Measurements from ENCODE around the gene RYR1. TPM values are rescaled to one million over a fixed set of nuclear protein-coding genes. Genes with fewer than 3 reads are reported as not detected.
"Not testable (repeated sequence)": the region's sequence is repeated elsewhere in the genome, so short reads cannot be mapped to it uniquely, and the experiment has no call there.

Gene RYR1
- total RNA-seq, 2 experiments from 2014 or later = 0.20 to 1.2 TPM

DNA sequence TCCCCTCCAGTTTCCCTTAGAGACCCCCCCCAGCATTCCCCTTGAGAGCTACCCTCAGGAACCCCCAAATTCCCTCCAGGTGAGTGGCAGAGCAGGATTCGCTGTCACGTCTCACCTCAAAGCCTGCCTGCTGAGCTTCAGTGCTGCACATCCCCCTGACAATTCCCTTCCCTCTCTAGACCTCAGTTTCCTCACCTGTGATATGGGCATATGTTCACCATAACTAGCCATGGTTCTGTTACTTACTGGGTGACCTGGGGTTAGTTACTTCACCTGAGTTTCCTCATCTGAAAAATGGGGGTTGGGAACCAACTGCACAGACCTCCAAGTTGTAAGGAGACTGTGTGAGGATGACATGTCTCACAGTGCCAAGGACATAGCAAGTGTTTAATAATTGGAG lies 75.5 kb downstream of the RYR1 start:
- intact Hi-C loops (cut with DNase I, micrococcal nuclease) = no loop called here
- no peak overlapping the region for H3K27ac Mint-ChIP-seq
- POLR2A ChIA-PET = interaction anchor here (1.0 to 1.8 kb wide), 2 partner anchors 106 to 110 kb away, joined by 4 read pairs; partner anchors contain the start of genes EIF3K and FAM98C

DNA sequence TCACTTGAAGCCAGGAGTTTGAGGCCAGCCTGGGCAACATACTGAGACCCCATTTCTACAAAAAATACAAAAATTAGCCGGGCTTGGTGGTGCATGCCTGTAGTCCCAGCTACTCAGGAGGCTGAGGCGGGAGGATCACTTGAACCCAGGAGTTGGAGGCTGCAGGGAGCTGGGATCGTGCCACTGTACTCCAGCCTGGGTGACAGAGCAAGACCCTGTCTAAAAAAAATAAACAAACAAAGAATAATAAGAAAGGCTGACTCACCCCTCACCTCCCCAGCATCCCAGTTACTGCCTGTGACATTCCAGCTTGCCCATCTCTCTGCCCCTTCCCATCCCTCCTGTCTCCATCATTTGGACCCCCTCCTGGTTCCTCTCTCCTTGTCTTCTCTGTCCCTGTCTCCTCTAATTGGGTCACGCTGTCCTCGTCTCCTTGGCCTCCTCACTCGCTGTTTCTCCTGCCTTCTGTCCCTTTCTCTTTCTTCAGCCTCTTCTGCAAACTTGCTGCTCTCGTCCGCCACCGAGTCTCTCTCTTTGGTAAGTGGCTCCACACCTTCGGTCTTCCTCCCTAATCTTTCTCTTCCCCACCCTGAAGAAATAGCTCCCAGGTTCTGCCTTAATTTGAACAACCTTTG lies 77.7 kb downstream of the RYR1 start:
- TF ChIP-seq, protein P1, sequence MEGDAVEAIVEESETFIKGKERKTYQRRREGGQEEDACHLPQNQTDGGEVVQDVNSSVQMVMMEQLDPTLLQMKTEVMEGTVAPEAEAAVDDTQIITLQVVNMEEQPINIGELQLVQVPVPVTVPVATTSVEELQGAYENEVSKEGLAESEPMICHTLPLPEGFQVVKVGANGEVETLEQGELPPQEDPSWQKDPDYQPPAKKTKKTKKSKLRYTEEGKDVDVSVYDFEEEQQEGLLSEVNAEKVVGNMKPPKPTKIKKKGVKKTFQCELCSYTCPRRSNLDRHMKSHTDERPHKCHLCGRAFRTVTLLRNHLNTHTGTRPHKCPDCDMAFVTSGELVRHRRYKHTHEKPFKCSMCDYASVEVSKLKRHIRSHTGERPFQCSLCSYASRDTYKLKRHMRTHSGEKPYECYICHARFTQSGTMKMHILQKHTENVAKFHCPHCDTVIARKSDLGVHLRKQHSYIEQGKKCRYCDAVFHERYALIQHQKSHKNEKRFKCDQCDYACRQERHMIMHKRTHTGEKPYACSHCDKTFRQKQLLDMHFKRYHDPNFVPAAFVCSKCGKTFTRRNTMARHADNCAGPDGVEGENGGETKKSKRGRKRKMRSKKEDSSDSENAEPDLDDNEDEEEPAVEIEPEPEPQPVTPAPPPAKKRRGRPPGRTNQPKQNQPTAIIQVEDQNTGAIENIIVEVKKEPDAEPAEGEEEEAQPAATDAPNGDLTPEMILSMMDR (IDR thresholded peaks at IDR 0.05) = no peak
- no peak for DNase-seq
- Histone ChIP-seq H3K4me3 (ENCODE audit: low read length) (no peak overlapping the region), H3K9me3 (ENCODE audit: control insufficient read depth in 1 of 2, insufficient read depth in 1 of 2, low read length in 2 of 2) (peaks cover 0 to 5% of the 10 kb centered on the region in 2 experiments), H3K36me3 (ENCODE audit: insufficient read depth, low read length) (no peaks in the 10 kb centered on the region), H3K27ac (ENCODE audit: low read depth in 1 of 2, low read length in 2 of 2) (no peak overlapping the region), H3K4me1 (ENCODE audit: insufficient read depth, low read length) (peaks cover 21% of the 10 kb centered on the region), H3K27me3 (ENCODE audit: control insufficient read depth in 1 of 2, insufficient read depth in 2 of 2, low read length in 2 of 2) (no peaks in the 10 kb centered on the region)
- Mint-ChIP-seq H3K4me3 (no peak overlapping the region), H3K4me1 (ENCODE audit: low read depth) (peaks cover 19% of the 10 kb centered on the region), H3K9me3 (no peaks in the 10 kb centered on the region), H3K36me3 (ENCODE audit: low read depth) (no peaks in the 10 kb centered on the region), H3K27ac (no peak overlapping the region), H3K27me3 (no peaks in the 10 kb centered on the region)
- no peak for ATAC-seq (ENCODE audit: poor library complexity)
- intact Hi-C loops (cut with DNase I, micrococcal nuclease) = no loop called here
- CTCF ChIA-PET = interaction anchor here (1.9 kb wide), 1 partner anchor 108 kb away, joined by 7 read pairs; the partner anchor contains the start of gene FAM98C
- POLR2A ChIA-PET = no interaction called here

More for the DNA sequence above, 75.5 kb downstream of the RYR1 start:
- Histone ChIP-seq H3K4me1 (ENCODE audit: insufficient read depth, low read length) (peaks cover 9% of the 10 kb centered on the region), H3K36me3 (ENCODE audit: insufficient read depth, low read length) (no peaks in the 10 kb centered on the region), H3K9me3 (ENCODE audit: control insufficient read depth in 1 of 2, insufficient read depth in 1 of 2, low read length in 2 of 2) (peaks cover 0 to 5% of the 10 kb centered on the region in 2 experiments), H3K4me3 (ENCODE audit: low read length) (no peak overlapping the region), H3K27me3 (ENCODE audit: control insufficient read depth in 1 of 2, insufficient read depth in 2 of 2, low read length in 2 of 2) (no peaks in the 10 kb centered on the region), H3K27ac (ENCODE audit: low read depth in 1 of 2, low read length in 2 of 2) (no peak overlapping the region)
- H3K9me3 Mint-ChIP-seq = no peaks in the 10 kb centered on the region
- CTCF ChIA-PET = interaction anchor here (0.7 kb wide), 1 partner anchor 127 kb away, joined by 3 read pairs; no protein-coding TSS in a partner anchor
- no peaks in the 10 kb centered on the region for H3K36me3 Mint-ChIP-seq (ENCODE audit: low read depth)
- H3K4me1 Mint-ChIP-seq (ENCODE audit: low read depth) = peaks cover 11% of the 10 kb centered on the region
- H3K27me3 Mint-ChIP-seq = no peaks in the 10 kb centered on the region
- TF ChIP-seq, protein P1 (IDR thresholded peaks at IDR 0.05) = no peak
- DNase-seq (no peak), ATAC-seq (ENCODE audit: poor library complexity) (no peak)
- no peak overlapping the region for H3K4me3 Mint-ChIP-seq

DNA sequence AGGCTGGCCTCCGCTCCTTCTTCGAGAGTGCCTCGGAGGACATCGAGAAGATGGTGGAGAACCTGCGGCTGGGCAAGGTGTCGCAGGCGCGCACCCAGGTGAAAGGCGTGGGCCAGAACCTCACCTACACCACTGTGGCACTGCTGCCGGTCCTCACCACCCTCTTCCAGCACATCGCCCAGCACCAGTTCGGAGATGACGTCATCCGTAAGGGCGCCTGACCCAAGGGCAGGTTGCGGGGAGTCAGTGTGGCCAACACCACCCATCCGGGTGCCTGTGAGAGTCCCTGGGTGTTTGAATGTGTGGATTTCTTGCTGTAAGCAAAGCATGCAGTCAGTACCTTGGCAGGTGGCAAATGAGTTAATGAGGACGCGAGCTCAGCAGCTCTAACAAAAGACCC lies 78.8 kb downstream of the RYR1 start:
- ATAC-seq (ENCODE audit: poor library complexity) = no peak
- no peak overlapping the region for H3K4me3 Mint-ChIP-seq
- Histone ChIP-seq H3K36me3 (ENCODE audit: insufficient read depth, low read length) (no peaks in the 10 kb centered on the region), H3K27ac (ENCODE audit: low read depth in 1 of 2, low read length in 2 of 2) (no peak overlapping the region), H3K9me3 (ENCODE audit: control insufficient read depth in 1 of 2, insufficient read depth in 1 of 2, low read length in 2 of 2) (no peaks in the 10 kb centered on the region), H3K27me3 (ENCODE audit: control insufficient read depth in 1 of 2, insufficient read depth in 2 of 2, low read length in 2 of 2) (no peaks in the 10 kb centered on the region), H3K4me3 (ENCODE audit: low read length) (no peak overlapping the region), H3K4me1 (ENCODE audit: insufficient read depth, low read length) (peaks cover 15% of the 10 kb centered on the region)
- H3K27ac Mint-ChIP-seq = no peak overlapping the region
- H3K4me1 Mint-ChIP-seq (ENCODE audit: low read depth) = peaks cover 9% of the 10 kb centered on the region
- H3K27me3 Mint-ChIP-seq = no peaks in the 10 kb centered on the region
- ChIA-PET POLR2A (interaction anchor here (1.3 kb wide), 1 partner anchor 107 kb away, joined by 3 read pairs; the partner anchor contains the start of gene EIF3K), CTCF (interaction anchor here (1.9 kb wide), 1 partner anchor 109 kb away, joined by 7 read pairs; the partner anchor contains the start of gene FAM98C)
- intact Hi-C loops (cut with DNase I, micrococcal nuclease) = no loop called here
- H3K9me3 Mint-ChIP-seq = no peaks in the 10 kb centered on the region
- H3K36me3 Mint-ChIP-seq (ENCODE audit: low read depth) = no peaks in the 10 kb centered on the region
- TF ChIP-seq, protein P1 (IDR thresholded peaks at IDR 0.05) = no peak
- DNase-seq = no peak

DNA sequence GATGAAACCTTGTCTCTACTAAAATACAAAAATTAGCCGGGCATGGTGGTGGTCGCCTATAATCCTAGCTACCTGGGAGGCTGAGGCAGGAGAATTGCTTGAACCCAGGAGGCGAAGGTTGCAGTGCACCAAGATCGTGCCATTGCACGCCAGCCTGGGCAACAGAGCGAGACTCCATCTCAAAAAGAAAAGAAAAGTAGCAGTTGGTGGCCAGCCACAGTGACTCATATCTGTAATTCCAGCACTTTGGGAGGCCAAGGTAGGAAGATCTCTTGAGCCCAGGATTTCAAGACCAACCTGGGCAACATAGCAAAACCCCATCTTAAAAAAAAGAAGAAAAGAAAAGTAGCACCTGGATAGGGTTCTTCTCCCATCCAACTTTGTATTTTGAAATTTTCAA lies 79.7 kb downstream of the RYR1 start:
- H3K4me1 Mint-ChIP-seq (ENCODE audit: low read depth); ATAC-seq (ENCODE audit: poor library complexity); intact Hi-C loops (cut with DNase I, micrococcal nuclease); DNase-seq; H3K9me3 ChIP-seq (ENCODE audit: control insufficient read depth in 1 of 2, insufficient read depth in 1 of 2, low read length in 2 of 2); H3K4me3 Mint-ChIP-seq; H3K36me3 ChIP-seq (ENCODE audit: insufficient read depth, low read length); H3K27me3 ChIP-seq (ENCODE audit: control insufficient read depth in 1 of 2, insufficient read depth in 2 of 2, low read length in 2 of 2); H3K36me3 Mint-ChIP-seq (ENCODE audit: low read depth); H3K27ac Mint-ChIP-seq; H3K27me3 Mint-ChIP-seq; H3K4me3 ChIP-seq (ENCODE audit: low read length); H3K9me3 Mint-ChIP-seq; H3K27ac ChIP-seq (ENCODE audit: low read depth in 1 of 2, low read length in 2 of 2): not testable (repeated sequence)
- CTCF ChIA-PET = interaction anchor here (1.9 kb wide), 1 partner anchor 110 kb away, joined by 7 read pairs; the partner anchor contains the start of gene FAM98C
- POLR2A ChIA-PET = interaction anchor here (0.9 to 1.3 kb wide), 2 partner anchors 25 to 106 kb away, joined by 3 read pairs; partner anchors contain the start of gene EIF3K
- peaks cover 15% of the 10 kb centered on the region for H3K4me1 ChIP-seq (ENCODE audit: insufficient read depth, low read length)

Measured in CD4-positive, alpha-beta T cell (primary cell).